OCI-LY3 (cell line): ENCODE results near the gene CENPB.

ENCODE experiments used
- CTCF ChIP-seq: fragments of 200-600, 300-600 bp; sonication (generic); IDR thresholded peaks from 2 replicates; pipeline ENCODE4 v1.5.1; 2014; ENCODE audit warnings: antibody characterized with exemption, low read length, low read depth
- EZH2phosphoT487 ChIP-seq: fragments of 200-600 bp; shearing (Covaris generic); IDR thresholded peaks from 2 replicates; pipeline ENCODE4 v1.6.1; 2018; ENCODE audit warnings: antibody characterized with exemption, mixed run types, low read depth

DNA sequence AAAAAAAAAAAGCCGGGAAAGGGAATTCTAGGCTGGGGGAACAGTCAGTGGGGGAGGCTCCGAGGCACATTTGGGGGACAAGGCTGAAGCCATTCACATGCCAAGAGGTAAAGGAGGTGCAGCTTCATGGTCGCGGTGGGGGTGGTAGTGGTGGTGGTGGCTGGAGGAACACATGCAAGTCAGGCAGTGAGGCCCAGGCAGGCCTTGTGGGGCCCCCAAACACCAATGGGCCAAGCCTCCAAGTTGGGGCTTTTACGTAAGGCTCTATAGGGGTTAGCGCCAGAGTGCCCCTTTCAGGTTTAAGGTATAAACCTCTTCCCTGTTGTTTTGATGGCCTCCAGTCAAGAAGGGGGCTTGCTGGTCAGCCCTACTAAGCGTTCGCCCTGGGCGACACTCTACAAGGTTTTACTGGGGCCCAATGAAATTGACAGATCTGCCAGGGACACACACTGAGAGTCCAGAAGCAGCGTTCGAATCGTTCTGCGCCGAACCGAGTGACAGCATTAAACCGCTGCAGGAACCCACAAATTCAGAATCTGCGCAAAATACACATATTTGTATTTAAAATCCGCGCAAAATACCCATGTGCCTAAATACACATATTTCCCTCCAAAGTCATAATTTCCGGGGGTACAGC, 33.0 kb upstream of the CENPB start:
- TF ChIP-seq CTCF (no peak), EZH2phosphoT487 (no peak)
